T-helper 1 cell treated with Interleukin-12 subunit alpha and Interleukin-12 subunit beta and Interleukin-4 antibody, amounts not matched to agents 30 μg/mL and 1 μg/mL, for 36 hours (primary cell): Measurements from ENCODE around the gene CDKN1A.
"Not testable (repeated sequence)": the region's sequence is repeated elsewhere in the genome, so short reads cannot be mapped to it uniquely, and the experiment has no call there.

ENCODE experiments used
- H3K27ac Mint-ChIP-seq: one replicate; pipeline ENCODE4 v1.8.0; 2021; ENCODE audit warnings: mild to moderate bottlenecking, mixed read lengths
- H3K27me3 Mint-ChIP-seq: one replicate; pipeline ENCODE4 v1.8.0; 2021; ENCODE audit warnings: low read depth, mixed read lengths
- H3K36me3 Mint-ChIP-seq: one replicate; pipeline ENCODE4 v1.8.0; 2021; ENCODE audit warnings: low read depth, mixed read lengths
- H3K4me1 Mint-ChIP-seq: one replicate; pipeline ENCODE4 v1.8.0; 2021; ENCODE audit warnings: low read depth, mixed read lengths
- H3K4me3 Mint-ChIP-seq: one replicate; pipeline ENCODE4 v1.8.0; 2021; ENCODE audit warnings: mild to moderate bottlenecking, moderate library complexity, mixed read lengths
- H3K9me3 Mint-ChIP-seq: one replicate; pipeline ENCODE4 v1.8.0; 2021; ENCODE audit warnings: mixed read lengths

CDKN1A gene

GRCh38 chr6:36649086-36649485 is 29.4 kb upstream of the CDKN1A start:
- no peak overlapping the region for H3K4me3 Mint-ChIP-seq
- H3K36me3 Mint-ChIP-seq = no peaks in the 10 kb centered on the region
- H3K27me3 Mint-ChIP-seq = peaks cover 44% of the 10 kb centered on the region
- no peaks in the 10 kb centered on the region for H3K9me3 Mint-ChIP-seq
- no peaks in the 10 kb centered on the region for H3K4me1 Mint-ChIP-seq
- no peak overlapping the region for H3K27ac Mint-ChIP-seq

GRCh38 chr6:36649701-36650484 is 28.6 kb upstream of the CDKN1A start:
- Mint-ChIP-seq H3K9me3 (no peaks in the 10 kb centered on the region), H3K36me3 (no peaks in the 10 kb centered on the region), H3K4me3 (no peak overlapping the region), H3K27me3 (peaks cover 49% of the 10 kb centered on the region), H3K27ac (no peak overlapping the region), H3K4me1 (no peaks in the 10 kb centered on the region)

GRCh38 chr6:36650848-36651478 is 27.6 kb upstream of the CDKN1A start:
- no peak overlapping the region for H3K27ac Mint-ChIP-seq
- H3K4me3 Mint-ChIP-seq = no peak overlapping the region
- H3K27me3 Mint-ChIP-seq = peaks cover 60% of the 10 kb centered on the region
- no peaks in the 10 kb centered on the region for H3K9me3 Mint-ChIP-seq
- no peaks in the 10 kb centered on the region for H3K36me3 Mint-ChIP-seq
- H3K4me1 Mint-ChIP-seq = peaks cover 4% of the 10 kb centered on the region

- H3K27me3 Mint-ChIP-seq = peaks cover 66% of the 10 kb centered on the region
- H3K4me3 Mint-ChIP-seq = no peak overlapping the region
- H3K4me1 Mint-ChIP-seq = peaks cover 5% of the 10 kb centered on the region
- H3K27ac Mint-ChIP-seq = no peak overlapping the region
- H3K36me3 Mint-ChIP-seq = no peaks in the 10 kb centered on the region
- H3K9me3 Mint-ChIP-seq = no peaks in the 10 kb centered on the region
Measured at GRCh38 chr6:36651659-36652379, 26.7 kb upstream of the CDKN1A start.

GRCh38 chr6:36654469-36654868 is 24.0 kb upstream of the CDKN1A start:
- H3K27me3 Mint-ChIP-seq = peaks cover 78% of the 10 kb centered on the region
- not testable (repeated sequence) for H3K27ac Mint-ChIP-seq, H3K36me3 Mint-ChIP-seq, H3K4me3 Mint-ChIP-seq, H3K4me1 Mint-ChIP-seq, H3K9me3 Mint-ChIP-seq

DNA sequence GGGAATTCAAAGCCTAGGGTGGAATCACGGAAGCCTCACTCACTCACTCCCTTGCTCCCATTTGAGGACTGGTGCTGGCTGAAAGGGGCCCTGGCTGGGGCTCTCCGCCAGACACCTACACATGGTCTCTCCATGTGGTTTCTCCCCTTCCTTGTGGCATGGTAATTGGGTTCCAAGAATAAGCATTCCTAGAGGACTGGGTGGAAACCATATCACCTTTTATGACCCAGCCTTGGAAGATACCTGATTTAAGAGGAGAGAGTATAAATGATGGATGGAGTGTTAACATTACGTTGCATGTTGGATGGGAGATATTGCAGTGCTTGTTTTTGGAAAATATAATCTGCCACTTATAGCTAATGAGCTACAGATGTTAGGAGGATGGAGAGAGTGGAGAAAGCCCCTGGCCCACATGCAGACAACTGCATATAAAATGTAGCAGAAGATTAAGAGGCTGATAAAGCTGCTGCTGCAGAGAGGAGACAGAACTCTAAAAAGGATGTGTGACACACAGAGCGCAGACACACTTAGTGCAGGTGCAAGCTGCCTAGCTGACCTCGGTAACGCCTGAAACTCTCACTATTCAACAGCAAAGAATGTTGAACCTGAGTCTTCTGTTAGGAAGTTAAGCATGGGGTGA is 23.3 kb upstream of the CDKN1A start:
- Mint-ChIP-seq H3K9me3 (no peaks in the 10 kb centered on the region), H3K36me3 (no peaks in the 10 kb centered on the region), H3K4me1 (peaks cover 5% of the 10 kb centered on the region), H3K27ac (no peak overlapping the region), H3K27me3 (peaks cover 78% of the 10 kb centered on the region), H3K4me3 (no peak overlapping the region)

GRCh38 chr6:36656441-36656840 is 22.1 kb upstream of the CDKN1A start:
- no peaks in the 10 kb centered on the region for H3K36me3 Mint-ChIP-seq
- no peaks in the 10 kb centered on the region for H3K9me3 Mint-ChIP-seq
- H3K27me3 Mint-ChIP-seq = peaks cover 72% of the 10 kb centered on the region
- no peak overlapping the region for H3K27ac Mint-ChIP-seq
- H3K4me1 Mint-ChIP-seq = peaks cover 5% of the 10 kb centered on the region
- H3K4me3 Mint-ChIP-seq = no peak overlapping the region

GRCh38 chr6:36657271-36657670 is 21.2 kb upstream of the CDKN1A start:
- Mint-ChIP-seq H3K27me3 (peaks cover 66% of the 10 kb centered on the region), H3K36me3 (no peaks in the 10 kb centered on the region), H3K27ac (no peak overlapping the region), H3K4me3 (no peak overlapping the region), H3K4me1 (peaks cover 8% of the 10 kb centered on the region), H3K9me3 (no peaks in the 10 kb centered on the region)

GRCh38 chr6:36657942-36658544 is 20.5 kb upstream of the CDKN1A start:
- no peaks in the 10 kb centered on the region for H3K9me3 Mint-ChIP-seq
- peaks cover 64% of the 10 kb centered on the region for H3K27me3 Mint-ChIP-seq
- no peaks in the 10 kb centered on the region for H3K36me3 Mint-ChIP-seq
- H3K27ac Mint-ChIP-seq = no peak overlapping the region
- no peak overlapping the region for H3K4me3 Mint-ChIP-seq
- peaks cover 16% of the 10 kb centered on the region for H3K4me1 Mint-ChIP-seq

DNA sequence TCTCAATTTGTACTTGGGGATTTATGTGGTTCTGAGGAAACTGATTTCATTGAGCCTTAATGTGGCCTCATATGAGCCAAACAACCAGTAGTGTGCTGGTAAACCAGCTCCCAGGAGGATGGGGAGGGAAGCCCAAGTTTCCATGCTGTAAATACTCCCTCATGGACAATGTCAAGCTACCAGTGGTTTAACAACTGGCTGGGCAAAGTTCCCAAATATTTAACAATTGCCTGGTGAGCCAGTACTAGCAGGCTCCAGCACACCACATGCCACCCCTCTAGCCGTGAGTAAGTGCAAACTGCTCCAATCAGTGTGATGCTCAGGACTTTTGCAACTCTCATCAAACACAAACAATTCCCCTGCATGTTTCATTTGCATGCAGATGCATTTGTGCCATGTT is 19.2 kb upstream of the CDKN1A start:
- Mint-ChIP-seq H3K4me3 (no peak overlapping the region), H3K27me3 (peaks cover 58% of the 10 kb centered on the region), H3K36me3 (no peaks in the 10 kb centered on the region), H3K27ac (no peak overlapping the region), H3K4me1 (peaks cover 24% of the 10 kb centered on the region), H3K9me3 (no peaks in the 10 kb centered on the region)

DNA sequence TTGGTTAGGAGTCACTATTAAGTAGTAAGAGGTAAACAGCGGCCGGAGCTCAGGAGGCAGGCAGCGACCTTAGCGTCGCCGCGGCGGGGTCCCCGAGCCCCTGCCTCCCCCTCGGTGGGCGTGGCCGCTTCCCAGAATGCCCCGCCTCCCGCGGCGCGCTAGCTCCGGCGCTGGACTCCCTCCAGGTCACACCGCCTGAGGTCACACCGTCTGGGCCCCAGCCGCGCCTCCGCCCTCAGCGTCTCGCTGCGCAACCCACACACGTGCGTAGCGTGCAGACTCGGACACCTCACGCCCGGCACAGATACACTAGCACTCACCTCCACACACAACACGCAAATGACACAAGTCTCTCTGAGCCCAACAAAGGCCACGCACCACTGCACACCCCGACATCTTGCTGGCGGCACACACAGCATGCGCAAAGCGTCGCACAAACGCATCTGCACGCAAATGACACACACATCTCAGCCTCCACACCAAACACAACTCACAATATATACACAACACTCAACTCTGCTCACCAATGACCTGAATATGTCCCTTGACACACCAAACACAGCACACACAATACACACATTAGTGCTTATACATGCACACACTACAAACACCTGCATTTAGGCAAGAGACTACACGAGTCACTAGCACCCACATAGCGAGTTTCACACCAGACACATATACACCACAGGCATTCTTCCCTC is 17.6 kb upstream of the CDKN1A start:
- Mint-ChIP-seq H3K36me3 (no peaks in the 10 kb centered on the region), H3K9me3 (no peaks in the 10 kb centered on the region), H3K27ac (no peak overlapping the region), H3K4me1 (peaks cover 22% of the 10 kb centered on the region), H3K4me3 (no peak overlapping the region), H3K27me3 (peaks cover 44% of the 10 kb centered on the region)

DNA sequence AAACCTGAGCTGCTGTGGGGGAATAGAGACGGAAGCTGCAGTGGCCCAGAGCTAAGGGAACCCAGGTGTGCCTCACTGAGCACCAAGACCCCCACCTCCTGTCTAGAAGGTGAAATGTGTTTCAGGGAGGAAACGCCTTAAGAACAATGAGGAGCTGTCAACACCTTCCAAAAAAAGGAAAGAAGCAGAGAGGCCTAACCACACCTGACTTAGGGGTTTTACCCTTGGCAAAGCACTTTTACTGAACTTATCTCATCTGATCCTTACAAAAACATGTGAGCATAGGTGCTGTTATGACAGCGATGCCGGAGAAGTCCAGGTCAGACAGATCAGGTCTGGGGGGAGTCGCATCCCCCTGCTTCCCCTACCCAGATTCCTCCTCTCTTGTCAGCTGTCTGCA is 16.1 kb upstream of the CDKN1A start:
- no peaks in the 10 kb centered on the region for H3K36me3 Mint-ChIP-seq
- no peak overlapping the region for H3K27ac Mint-ChIP-seq
- peaks cover 34% of the 10 kb centered on the region for H3K27me3 Mint-ChIP-seq
- H3K9me3 Mint-ChIP-seq = no peaks in the 10 kb centered on the region
- no peak overlapping the region for H3K4me3 Mint-ChIP-seq
- H3K4me1 Mint-ChIP-seq = peaks cover 22% of the 10 kb centered on the region

- Mint-ChIP-seq H3K4me3 (no peak overlapping the region), H3K9me3 (no peaks in the 10 kb centered on the region), H3K27me3 (peaks cover 30% of the 10 kb centered on the region), H3K27ac (no peak overlapping the region), H3K36me3 (no peaks in the 10 kb centered on the region), H3K4me1 (peaks cover 22% of the 10 kb centered on the region)
Measured at GRCh38 chr6:36662827-36663256, 15.7 kb upstream of the CDKN1A start.
